ENCODE measurements around the gene PLSCR3. TPM values are rescaled to one million over a fixed set of nuclear protein-coding genes. Genes with fewer than 3 reads are reported as not detected.
A peak's percentile ranks its signal among the peaks of the same experiment; 100 is the strongest.

PLSCR3 gene
- total RNA-seq, 1 experiment from 2014 or later, result 21.9 TPM

DNA sequence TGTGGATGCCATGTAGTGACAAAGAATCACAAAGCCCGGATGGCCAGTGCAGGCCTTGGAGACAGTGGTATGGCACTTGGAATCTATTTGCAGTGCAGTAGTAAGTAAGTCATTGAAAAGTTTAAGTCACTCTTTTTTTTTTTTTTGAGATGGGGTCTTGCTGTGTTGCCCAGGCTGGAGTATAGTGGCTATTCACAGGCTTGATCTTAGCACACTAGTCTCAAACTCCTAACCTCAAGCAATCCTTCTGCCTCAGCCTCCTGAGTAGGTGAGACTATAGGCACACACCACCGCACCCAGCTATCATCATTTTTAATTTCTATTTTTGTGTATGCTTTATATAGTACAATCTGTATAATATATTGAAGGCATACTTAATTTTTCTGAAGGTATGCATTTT lies 4.3 kb upstream of the PLSCR3 start:
- H3K9me3 Mint-ChIP-seq (ENCODE audit: low read depth, unreplicated experiment), result no peaks in the 10 kb centered on the region
- no peak overlapping the region for H3K27ac Mint-ChIP-seq (ENCODE audit: unreplicated experiment)
- TF ChIP-seq, protein P1, sequence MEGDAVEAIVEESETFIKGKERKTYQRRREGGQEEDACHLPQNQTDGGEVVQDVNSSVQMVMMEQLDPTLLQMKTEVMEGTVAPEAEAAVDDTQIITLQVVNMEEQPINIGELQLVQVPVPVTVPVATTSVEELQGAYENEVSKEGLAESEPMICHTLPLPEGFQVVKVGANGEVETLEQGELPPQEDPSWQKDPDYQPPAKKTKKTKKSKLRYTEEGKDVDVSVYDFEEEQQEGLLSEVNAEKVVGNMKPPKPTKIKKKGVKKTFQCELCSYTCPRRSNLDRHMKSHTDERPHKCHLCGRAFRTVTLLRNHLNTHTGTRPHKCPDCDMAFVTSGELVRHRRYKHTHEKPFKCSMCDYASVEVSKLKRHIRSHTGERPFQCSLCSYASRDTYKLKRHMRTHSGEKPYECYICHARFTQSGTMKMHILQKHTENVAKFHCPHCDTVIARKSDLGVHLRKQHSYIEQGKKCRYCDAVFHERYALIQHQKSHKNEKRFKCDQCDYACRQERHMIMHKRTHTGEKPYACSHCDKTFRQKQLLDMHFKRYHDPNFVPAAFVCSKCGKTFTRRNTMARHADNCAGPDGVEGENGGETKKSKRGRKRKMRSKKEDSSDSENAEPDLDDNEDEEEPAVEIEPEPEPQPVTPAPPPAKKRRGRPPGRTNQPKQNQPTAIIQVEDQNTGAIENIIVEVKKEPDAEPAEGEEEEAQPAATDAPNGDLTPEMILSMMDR (IDR thresholded peaks at IDR 0.05; ENCODE audit: unreplicated experiment), result no peak
- peaks cover 8% of the 10 kb centered on the region for H3K4me1 Mint-ChIP-seq (ENCODE audit: low read depth, unreplicated experiment)
- BruUV-seq (replicated peaks), result no TSS peak
- peaks cover 29% of the 10 kb centered on the region for H3K36me3 Mint-ChIP-seq (ENCODE audit: insufficient read depth, unreplicated experiment)
- CTCF ChIA-PET, result no interaction called here
- no peaks in the 10 kb centered on the region for H3K27me3 Mint-ChIP-seq (ENCODE audit: unreplicated experiment)
- intact Hi-C loops (cut with micrococcal nuclease; ENCODE audit: unreplicated experiment), result no loop called here
- no peak overlapping the region for H3K4me3 Mint-ChIP-seq (ENCODE audit: low read depth, unreplicated experiment)
- no peak for DNase-seq

- DNase-seq, result no peak
- Mint-ChIP-seq H3K27me3 (ENCODE audit: unreplicated experiment) (no peaks in the 10 kb centered on the region), H3K4me3 (ENCODE audit: low read depth, unreplicated experiment) (no peak overlapping the region), H3K9me3 (ENCODE audit: low read depth, unreplicated experiment) (no peaks in the 10 kb centered on the region), H3K36me3 (ENCODE audit: insufficient read depth, unreplicated experiment) (peaks cover 24% of the 10 kb centered on the region), H3K27ac (ENCODE audit: unreplicated experiment) (no peak overlapping the region), H3K4me1 (ENCODE audit: low read depth, unreplicated experiment) (peaks cover 8% of the 10 kb centered on the region)
- intact Hi-C loops (cut with micrococcal nuclease; ENCODE audit: unreplicated experiment), result no loop called here
- CTCF ChIA-PET, result no interaction called here
- TF ChIP-seq, protein P1 (IDR thresholded peaks at IDR 0.05; ENCODE audit: unreplicated experiment), result no peak
- no TSS peak for BruUV-seq (replicated peaks)
Observed at GRCh38 chr17:7396147-7396546, 1.8 kb upstream of the PLSCR3 start.

DNA sequence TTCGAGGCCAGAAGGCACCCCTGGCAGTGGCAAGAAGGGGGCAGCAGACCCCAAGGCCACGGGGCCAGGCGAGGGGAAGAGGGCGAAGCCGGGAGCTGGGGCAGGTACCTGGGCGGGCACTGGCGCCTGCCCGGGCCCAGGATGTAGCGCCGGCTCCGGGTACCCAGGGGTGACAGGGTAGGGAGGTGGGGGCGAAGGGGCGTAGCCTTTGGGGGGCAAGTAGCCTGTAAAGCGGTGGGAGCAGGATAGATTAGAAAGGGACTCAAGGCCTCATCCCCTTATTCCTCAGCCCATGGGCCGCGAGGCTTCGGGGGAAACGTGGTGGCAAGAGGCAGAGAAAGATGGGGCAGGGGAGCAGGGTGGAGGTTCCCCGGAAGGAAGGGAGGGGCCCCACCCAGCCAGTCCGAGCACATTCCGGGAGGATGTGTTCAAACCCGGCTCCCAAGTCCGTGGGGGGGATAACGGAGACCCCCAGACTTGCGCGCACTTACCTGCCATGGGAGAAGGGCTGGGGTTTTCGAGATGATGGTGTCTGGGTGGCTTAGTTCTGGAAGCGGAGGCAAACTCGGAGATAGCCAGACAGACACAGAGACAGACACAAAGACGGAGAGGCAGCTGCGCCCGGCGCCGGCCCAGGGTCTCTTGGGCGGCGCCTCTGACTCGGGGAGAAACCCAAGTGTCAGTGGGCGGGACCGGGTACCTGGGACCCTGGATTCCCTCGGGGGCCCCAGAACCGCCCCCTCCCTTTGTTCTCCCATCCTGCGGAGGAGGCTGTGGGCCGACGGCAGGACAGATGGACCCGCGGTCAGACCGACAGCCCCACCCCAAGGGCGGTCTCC lies 493 bp downstream of the PLSCR3 start:
- peaks cover 8% of the 10 kb centered on the region for H3K4me1 Mint-ChIP-seq (ENCODE audit: low read depth, unreplicated experiment)
- peak; percentile 28 for DNase-seq
- H3K9me3 Mint-ChIP-seq (ENCODE audit: low read depth, unreplicated experiment), result no peaks in the 10 kb centered on the region
- H3K4me3 Mint-ChIP-seq (ENCODE audit: low read depth, unreplicated experiment), result peak overlapping the region; percentile 82
- BruUV-seq (replicated peaks), result TSS peak; percentile 26
- H3K27me3 Mint-ChIP-seq (ENCODE audit: unreplicated experiment), result no peaks in the 10 kb centered on the region
- intact Hi-C loops (cut with micrococcal nuclease; ENCODE audit: unreplicated experiment), result no loop called here
- CTCF ChIA-PET, result interaction anchor here (0.6 to 1.4 kb wide), 3 partner anchors 10 to 38 kb away, joined by 3 to 6 read pairs (median 3); partner anchors contain the start of gene TMEM256
- H3K27ac Mint-ChIP-seq (ENCODE audit: unreplicated experiment), result no peak overlapping the region
- TF ChIP-seq, protein P1 (IDR thresholded peaks at IDR 0.05; ENCODE audit: unreplicated experiment), result no peak
- H3K36me3 Mint-ChIP-seq (ENCODE audit: insufficient read depth, unreplicated experiment), result peaks cover 20% of the 10 kb centered on the region

DNA sequence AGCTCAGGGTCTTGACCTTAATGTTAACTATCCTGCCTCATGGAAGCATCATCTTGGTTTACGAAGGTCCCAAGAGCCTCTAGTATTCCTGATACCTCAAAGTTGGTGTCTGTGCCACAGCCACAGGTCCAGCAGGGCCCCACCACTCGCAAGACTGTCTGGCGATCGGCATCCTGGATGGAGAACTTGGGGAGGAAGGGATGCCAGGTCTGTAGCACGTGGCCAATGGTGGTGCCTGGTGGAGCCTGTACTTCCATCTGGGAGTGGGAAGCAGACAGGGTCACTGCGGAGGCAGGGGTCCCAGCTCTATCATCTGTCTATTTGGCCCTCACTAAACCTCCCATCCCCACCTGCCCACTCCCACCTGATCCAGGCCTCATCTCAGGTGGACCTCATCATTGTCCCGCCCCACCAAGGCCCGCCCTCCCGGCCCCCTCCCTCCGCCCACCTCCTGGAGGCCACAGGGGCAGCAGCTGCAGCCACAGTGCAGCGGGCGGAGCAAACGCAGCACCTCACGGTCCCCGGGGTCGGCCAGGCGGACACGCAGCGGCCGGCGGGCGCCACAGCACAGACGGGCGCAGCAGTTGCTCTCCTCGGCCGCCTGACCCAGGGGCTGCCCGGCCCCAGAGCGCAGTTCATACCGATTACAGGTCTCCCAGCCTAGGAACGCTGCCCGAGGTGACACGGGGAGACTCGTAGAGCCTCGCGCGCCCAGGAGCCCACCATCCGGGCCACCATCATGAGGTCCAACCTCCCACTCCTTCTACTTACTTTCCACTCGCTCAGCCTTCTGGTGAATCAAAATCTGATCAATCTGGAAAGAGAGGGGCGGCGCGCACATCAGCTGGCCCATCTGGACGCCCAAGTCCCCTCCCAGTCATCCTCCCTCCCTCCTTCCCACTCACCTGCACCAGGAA lies 1.4 kb downstream of the PLSCR3 start:
- no peaks in the 10 kb centered on the region for H3K9me3 Mint-ChIP-seq (ENCODE audit: low read depth, unreplicated experiment)
- CTCF ChIA-PET, result interaction anchor here (1.4 kb wide), 1 partner anchor 37 kb away, joined by 6 read pairs; no protein-coding TSS in a partner anchor
- H3K4me3 Mint-ChIP-seq (ENCODE audit: low read depth, unreplicated experiment), result peak overlapping the region; percentile 82
- no peak overlapping the region for H3K27ac Mint-ChIP-seq (ENCODE audit: unreplicated experiment)
- H3K27me3 Mint-ChIP-seq (ENCODE audit: unreplicated experiment), result no peaks in the 10 kb centered on the region
- H3K4me1 Mint-ChIP-seq (ENCODE audit: low read depth, unreplicated experiment), result peaks cover 8% of the 10 kb centered on the region
- no TSS peak for BruUV-seq (replicated peaks)
- DNase-seq, result no peak
- intact Hi-C loops (cut with micrococcal nuclease; ENCODE audit: unreplicated experiment), result no loop called here
- TF ChIP-seq, protein P1 (IDR thresholded peaks at IDR 0.05; ENCODE audit: unreplicated experiment), result no peak
- H3K36me3 Mint-ChIP-seq (ENCODE audit: insufficient read depth, unreplicated experiment), result peaks cover 25% of the 10 kb centered on the region

Measured in Calu3 (cell line).